GM19372 (cell line): ENCODE data around the gene TFDP1.
"Not testable (repeated sequence)": the region's sequence is repeated elsewhere in the genome, so short reads cannot be mapped to it uniquely, and the experiment has no call there.

Experiments used
- ATAC-seq: cut with Tn5 transposase; IDR thresholded peaks from one replicate; pipeline ENCODE4 v1.9.1; 2021; ENCODE audit warnings: mild to moderate bottlenecking, low read depth, moderate library complexity; ENCODE audit not compliant: unreplicated experiment

TFDP1 gene

GRCh38 chr13:113610266-113610665 lies 25.7 kb downstream of the TFDP1 start:
- no peak for ATAC-seq

GRCh38 chr13:113611996-113612395 lies 27.4 kb downstream of the TFDP1 start:
- ATAC-seq, result no peak

DNA sequence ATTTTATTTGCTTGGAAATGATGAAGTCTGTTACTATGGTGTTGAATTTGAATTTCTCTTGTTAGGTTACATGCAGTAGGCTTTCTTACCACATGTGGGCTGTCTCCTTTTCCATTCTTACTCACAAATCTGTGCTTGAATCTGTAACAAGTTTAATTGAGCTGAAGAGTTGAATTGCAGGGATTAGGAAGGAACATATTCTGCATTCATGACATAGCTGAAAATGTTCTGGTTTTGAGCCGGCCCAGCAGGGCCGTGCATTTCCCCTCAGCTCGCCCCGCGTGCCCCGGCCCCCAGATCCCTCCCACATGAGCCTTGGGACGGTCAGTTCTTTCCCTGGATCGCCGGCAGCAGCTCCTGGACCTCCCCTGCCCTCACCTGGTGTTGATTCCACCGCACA lies 28.1 kb downstream of the TFDP1 start:
- no peak for ATAC-seq

GRCh38 chr13:113613789-113614379 lies 29.3 kb downstream of the TFDP1 start:
- ATAC-seq, result no peak

DNA sequence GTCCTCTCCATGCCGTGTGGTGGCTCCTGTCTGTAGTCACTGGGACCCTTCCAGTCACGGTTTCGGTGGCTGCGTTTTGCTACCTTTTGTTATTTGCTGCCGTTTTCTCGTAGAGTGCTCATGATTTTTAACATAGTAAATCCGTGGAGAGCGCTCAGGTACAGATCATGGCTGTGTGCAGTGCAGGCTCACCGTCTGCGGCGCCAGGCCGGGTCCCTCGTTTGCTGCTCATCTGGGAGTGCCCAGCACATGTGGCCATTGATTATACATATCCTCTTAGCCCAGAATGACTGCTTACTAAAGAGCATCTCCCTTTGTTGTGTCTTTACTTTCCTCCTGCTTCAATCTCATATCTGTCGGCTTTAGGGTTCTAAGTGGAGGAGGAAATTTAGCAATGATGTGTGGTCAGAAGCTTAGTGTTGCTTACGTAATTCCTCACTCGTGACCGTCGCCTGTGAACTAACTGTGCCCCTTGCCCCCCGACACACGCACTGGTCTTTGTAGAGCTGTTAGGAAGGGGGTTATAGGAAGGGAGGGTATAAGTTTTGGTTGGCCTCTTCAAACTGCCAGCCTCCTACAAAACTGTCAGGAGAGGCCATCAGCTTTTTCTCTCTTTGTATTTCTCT lies 31.8 kb downstream of the TFDP1 start:
- ATAC-seq, result no peak

GRCh38 chr13:113616991-113617749 lies 32.6 kb downstream of the TFDP1 start:
- ATAC-seq, result no peak

GRCh38 chr13:113617961-113618360 lies 33.4 kb downstream of the TFDP1 start:
- ATAC-seq, result no peak

GRCh38 chr13:113618455-113618854 lies 33.9 kb downstream of the TFDP1 start:
- ATAC-seq, result no peak

GRCh38 chr13:113620036-113620796 lies 35.7 kb downstream of the TFDP1 start:
- no peak for ATAC-seq

DNA sequence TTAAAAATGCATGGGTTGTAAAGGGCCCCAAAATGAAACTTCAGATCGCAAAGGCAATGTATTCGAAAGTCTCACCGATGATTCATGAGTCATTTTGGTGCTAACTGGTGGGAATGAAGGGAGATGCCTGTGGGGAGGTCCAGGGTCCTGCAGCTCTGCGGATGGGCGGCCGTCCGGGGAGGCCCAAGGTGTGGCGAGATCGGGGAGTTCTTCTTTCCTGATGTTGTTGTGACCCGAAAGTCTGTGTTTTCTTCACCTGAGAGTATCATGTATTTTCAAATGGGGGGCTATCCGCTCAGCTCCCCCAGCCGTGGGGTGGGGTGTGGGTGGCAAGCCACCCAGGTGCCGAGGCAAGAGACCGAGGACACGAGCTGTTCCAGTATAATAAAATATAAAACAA lies 36.5 kb downstream of the TFDP1 start:
- ATAC-seq, result no peak

DNA sequence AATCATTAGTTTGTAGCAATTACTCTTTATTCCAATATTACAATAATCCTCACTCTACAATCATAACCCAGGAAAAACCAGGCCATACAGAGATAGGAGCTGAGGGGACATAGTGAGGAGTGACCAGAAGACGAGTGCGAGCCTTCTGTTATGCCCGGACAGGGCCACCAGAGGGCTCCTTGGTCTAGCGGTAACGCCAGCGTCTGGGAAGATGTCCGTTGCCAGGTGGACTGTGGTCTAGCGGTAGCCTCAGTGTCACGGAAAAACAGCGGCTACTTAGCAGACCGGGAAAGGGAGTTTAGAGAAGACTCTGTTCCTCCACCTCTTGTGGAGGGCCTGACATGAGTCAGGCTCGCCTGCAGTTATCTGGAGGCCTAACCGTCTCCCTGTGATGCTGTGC lies 36.9 kb downstream of the TFDP1 start:
- ATAC-seq, result not testable (repeated sequence)

GRCh38 chr13:113621986-113622550 lies 37.5 kb downstream of the TFDP1 start:
- ATAC-seq, result not testable (repeated sequence)

GRCh38 chr13:113622791-113623490 lies 38.4 kb downstream of the TFDP1 start:
- ATAC-seq, result no peak

DNA sequence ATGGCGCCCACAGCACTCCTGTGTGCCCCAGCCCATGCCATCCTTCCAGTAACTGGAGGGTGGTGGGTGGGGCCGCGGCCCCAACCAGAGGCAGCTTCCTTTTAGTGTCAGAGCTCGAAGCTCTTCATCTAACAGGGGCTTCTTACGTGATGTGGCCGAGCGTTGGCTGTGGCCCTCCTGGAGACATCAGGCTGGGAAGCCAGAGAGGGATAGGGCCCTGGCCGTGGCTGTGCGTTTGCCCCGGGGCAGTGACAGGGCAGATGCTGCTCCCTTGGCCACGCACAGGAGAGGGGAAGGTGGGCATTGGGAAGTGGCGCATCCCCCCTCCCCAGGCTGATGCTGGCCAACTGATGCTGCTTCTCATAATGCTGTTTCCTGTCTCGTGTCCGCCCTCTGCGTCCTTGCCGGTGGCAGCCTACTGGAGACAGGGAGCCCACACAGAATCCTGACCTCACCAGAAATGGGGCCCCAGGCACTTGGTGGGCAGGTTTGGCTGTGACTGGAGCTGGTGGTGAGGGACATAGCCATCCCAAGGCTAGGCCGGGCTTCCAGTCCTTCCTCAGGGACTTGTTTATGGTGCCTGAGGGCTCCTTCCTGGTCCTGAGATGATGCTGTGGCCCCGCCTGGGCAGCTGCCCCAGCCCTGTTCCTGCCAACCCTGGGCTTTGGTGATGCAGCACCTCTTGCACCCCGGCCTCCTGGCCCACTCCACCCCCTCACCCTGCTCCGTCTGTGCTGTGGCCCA lies 39.1 kb downstream of the TFDP1 start:
- no peak for ATAC-seq

DNA sequence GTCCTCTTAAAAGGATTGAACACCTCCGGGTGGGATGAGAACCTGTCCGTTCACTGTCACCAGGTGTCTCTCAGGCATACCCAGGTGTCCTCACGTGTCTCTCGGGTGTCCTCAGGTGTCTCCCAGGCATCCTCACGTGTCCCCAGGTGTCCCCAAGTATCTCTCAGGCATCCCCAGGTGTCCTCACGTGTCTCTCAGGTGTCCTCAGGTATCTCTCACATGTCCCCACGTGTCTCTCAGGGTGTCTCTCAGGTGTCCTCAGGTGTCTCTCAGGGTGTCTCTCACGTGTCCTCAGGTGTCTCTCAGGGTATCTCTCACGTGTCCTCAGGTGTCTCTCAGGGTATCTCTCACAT lies 39.7 kb downstream of the TFDP1 start:
- no peak for ATAC-seq

- not testable (repeated sequence) for ATAC-seq
These were observed 40.2 kb downstream of the TFDP1 start for GRCh38 chr13:113624640-113625304.

DNA sequence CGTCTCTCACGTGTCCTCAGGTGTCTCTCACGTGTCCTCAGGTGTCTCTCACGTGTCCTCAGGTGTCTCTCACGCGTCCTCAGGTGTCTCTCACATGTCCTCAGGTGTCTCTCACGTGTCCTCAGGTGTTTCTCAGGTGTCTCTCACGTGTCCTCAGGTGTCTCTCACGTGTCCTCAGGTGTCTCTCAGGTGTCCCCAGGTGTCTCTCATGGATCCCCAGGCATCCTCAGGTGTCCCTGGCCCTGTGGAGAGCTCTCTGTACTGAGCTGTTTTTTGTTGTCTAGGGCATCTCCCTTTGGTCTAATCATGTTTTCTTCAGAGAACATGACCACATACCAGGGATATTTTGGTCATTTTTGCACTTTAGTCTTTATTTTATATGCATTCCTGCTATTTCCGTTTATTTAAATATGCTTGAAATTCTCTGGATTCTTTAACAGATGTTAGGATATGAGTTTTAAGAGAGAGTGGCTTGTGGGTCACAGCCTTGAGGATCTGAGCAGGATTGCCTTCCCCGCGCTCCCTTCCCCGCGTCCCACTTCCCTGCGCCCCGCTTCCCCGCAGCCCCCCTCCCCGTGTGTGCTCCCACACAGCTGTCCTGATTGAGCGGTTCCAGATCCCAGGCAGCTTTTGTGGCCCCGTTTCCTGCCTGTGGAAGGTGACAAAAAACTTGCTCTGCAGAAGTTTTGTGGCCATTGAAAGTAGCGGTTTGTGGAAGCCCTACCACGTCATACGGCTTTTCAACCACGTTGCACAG lies 41.6 kb downstream of the TFDP1 start:
- no peak for ATAC-seq

- no peak for ATAC-seq
These were observed 42.6 kb downstream of the TFDP1 start for GRCh38 chr13:113627136-113627535.
